Upper lobe of left lung (tissue), 4 donors: ENCODE measurements around the gene ABCG2.

Source experiments
- EP300 ChIP-seq, 4 donors: sonication (generic); formaldehyde crosslinking; IDR thresholded peaks; one replicate each; pipeline ENCODE4 v1.5.1; 2017; ENCODE audit warnings: antibody characterized with exemption in 4 of 4, control low read depth in 2 of 4
- POLR2A ChIP-seq, 4 donors: fragments of 450-650 bp; IDR thresholded peaks; one replicate each; pipeline ENCODE4 v1.5.1; 2016 to 2017; ENCODE audit warnings: antibody characterized with exemption in 4 of 4, mild to moderate bottlenecking in 2 of 4
- POLR2AphosphoS5 ChIP-seq, 2 donors: sonication (generic); formaldehyde crosslinking; IDR thresholded peaks; one replicate each; pipeline ENCODE4 v1.5.1; 2017; ENCODE audit warnings: antibody characterized with exemption in 2 of 2
- TF ChIP-seq, protein P1 (sequence below), 6 experiments: fragments of 450-650 bp in 4 of 6; fragments of 200-600 bp in 2 of 6; sonication (generic) in 2 of 6; IDR thresholded peaks; one replicate each; pipeline ENCODE4 v1.5.1; 2016 to 2019; ENCODE audit warnings: antibody characterized with exemption in 6 of 6

DNA sequence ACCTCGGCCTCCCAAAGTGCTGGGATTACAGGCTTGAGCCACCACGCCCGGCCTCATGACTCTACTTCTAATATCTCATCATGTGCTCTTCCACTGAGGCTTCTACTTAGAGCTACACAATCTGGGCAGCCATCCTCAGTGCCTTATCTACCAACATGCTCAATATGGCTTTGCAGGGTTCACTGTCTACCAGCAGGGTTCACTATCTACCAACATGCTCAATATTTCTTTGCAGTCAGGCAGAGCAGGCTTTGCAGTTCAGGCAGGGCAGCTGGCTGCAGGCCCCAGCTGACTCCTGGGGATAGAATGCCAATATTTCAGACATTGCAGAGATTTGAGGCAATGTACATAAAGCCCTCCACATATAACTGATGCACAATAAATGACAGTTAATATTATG lies 103.5 kb downstream of the ABCG2 start:
- TF ChIP-seq POLR2A (IDR thresholded peaks at IDR 0.05): no peak
- TF ChIP-seq, protein P1, sequence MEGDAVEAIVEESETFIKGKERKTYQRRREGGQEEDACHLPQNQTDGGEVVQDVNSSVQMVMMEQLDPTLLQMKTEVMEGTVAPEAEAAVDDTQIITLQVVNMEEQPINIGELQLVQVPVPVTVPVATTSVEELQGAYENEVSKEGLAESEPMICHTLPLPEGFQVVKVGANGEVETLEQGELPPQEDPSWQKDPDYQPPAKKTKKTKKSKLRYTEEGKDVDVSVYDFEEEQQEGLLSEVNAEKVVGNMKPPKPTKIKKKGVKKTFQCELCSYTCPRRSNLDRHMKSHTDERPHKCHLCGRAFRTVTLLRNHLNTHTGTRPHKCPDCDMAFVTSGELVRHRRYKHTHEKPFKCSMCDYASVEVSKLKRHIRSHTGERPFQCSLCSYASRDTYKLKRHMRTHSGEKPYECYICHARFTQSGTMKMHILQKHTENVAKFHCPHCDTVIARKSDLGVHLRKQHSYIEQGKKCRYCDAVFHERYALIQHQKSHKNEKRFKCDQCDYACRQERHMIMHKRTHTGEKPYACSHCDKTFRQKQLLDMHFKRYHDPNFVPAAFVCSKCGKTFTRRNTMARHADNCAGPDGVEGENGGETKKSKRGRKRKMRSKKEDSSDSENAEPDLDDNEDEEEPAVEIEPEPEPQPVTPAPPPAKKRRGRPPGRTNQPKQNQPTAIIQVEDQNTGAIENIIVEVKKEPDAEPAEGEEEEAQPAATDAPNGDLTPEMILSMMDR (IDR thresholded peaks at IDR 0.05): peak in 3 of 6 experiments; percentile 36 to 48 (median 44)
- no peak for TF ChIP-seq POLR2AphosphoS5 (IDR thresholded peaks at IDR 0.05)
- TF ChIP-seq EP300 (IDR thresholded peaks at IDR 0.05): no peak
